Stimulated activated CD8-positive, alpha-beta memory T cell treated with anti-CD3 and anti-CD28 coated beads, Interleukin-15, amount 100 ng/mL, for 4 hours (primary cell): ENCODE results near the gene F2.
"Not testable (repeated sequence)": the region's sequence is repeated elsewhere in the genome, so short reads cannot be mapped to it uniquely, and the experiment has no call there.

Experiments
- DNase-seq, 2 donors: peaks; one replicate each; pipeline ENCODE4 v3.0.0-alpha.2; 2020; ENCODE audit warnings: low read depth in 2 of 2

The F2 gene

GRCh38 chr11:46684367-46684766, 34.6 kb upstream of the F2 start:
- DNase-seq: no peak

GRCh38 chr11:46686886-46687795, 31.9 kb upstream of the F2 start:
- DNase-seq: no peak

GRCh38 chr11:46690702-46691101, 28.3 kb upstream of the F2 start:
- DNase-seq: no peak

GRCh38 chr11:46692450-46692849, 26.6 kb upstream of the F2 start:
- no peak for DNase-seq

- DNase-seq: no peak
These were observed 25.4 kb upstream of the F2 start for GRCh38 chr11:46693597-46694012.

GRCh38 chr11:46694072-46694471, 24.9 kb upstream of the F2 start:
- no peak for DNase-seq

- no peak for DNase-seq
These were observed 24.4 kb upstream of the F2 start for GRCh38 chr11:46694607-46695006.

- no peak for DNase-seq
These were observed 23.4 kb upstream of the F2 start for GRCh38 chr11:46695345-46696211.

- no peak for DNase-seq
These were observed 22.8 kb upstream of the F2 start for GRCh38 chr11:46696212-46696558.

GRCh38 chr11:46697303-46697702, 21.7 kb upstream of the F2 start:
- no peak for DNase-seq

GRCh38 chr11:46697723-46698122, 21.3 kb upstream of the F2 start:
- no peak for DNase-seq

GRCh38 chr11:46698597-46698996, 20.4 kb upstream of the F2 start:
- DNase-seq: no peak

- DNase-seq: peak; percentile 97 to 99
These were observed 18.6 kb upstream of the F2 start, which contains the start of the genes ARHGAP1 and ZNF408 for GRCh38 chr11:46700241-46701077. TSS of gene ARHGAP1 (minus strand) at chr11:46700619. CDS start at chr11:46696107, 4,512 bp downstream. TSS of gene ZNF408 (plus strand) at chr11:46701031. CDS start at chr11:46701048, 17 bp downstream.

GRCh38 chr11:46701078-46701654, 17.8 kb upstream of the F2 start:
- no peak for DNase-seq

GRCh38 chr11:46705070-46705688, 13.8 kb upstream of the F2 start:
- no peak for DNase-seq

GRCh38 chr11:46706886-46707285, 12.1 kb upstream of the F2 start:
- DNase-seq: no peak

GRCh38 chr11:46709351-46709750, 9.7 kb upstream of the F2 start:
- not testable (repeated sequence) for DNase-seq

GRCh38 chr11:46710821-46711269, 8.2 kb upstream of the F2 start:
- DNase-seq: no peak

GRCh38 chr11:46711303-46711702, 7.7 kb upstream of the F2 start:
- DNase-seq: no peak

- no peak for DNase-seq
These were observed 6.0 kb upstream of the F2 start for GRCh38 chr11:46712874-46713576.
